T-helper 17 cell (primary cell): Measurements from ENCODE around the gene MYO18A. TPM values are rescaled to one million over a fixed set of nuclear protein-coding genes. Genes with fewer than 3 reads are reported as not detected.
"Not testable (repeated sequence)": the region's sequence is repeated elsewhere in the genome, so short reads cannot be mapped to it uniquely, and the experiment has no call there.

ENCODE experiments used
- ATAC-seq: fragments of 150-1000 bp; cut with Tn5 transposase; 2 replicates; pipeline ENCODE4 v1.10.0; 2021; ENCODE audit warnings: mild to moderate bottlenecking, moderate library complexity
- DNase-seq, 3 donors: peaks; one replicate each; pipeline versions ENCODE4 v3.0.0 to v3.0.0-alpha.2; 2020 to 2021
- H3K9me3 ChIP-seq: one replicate; pipeline ENCODE4 v1.7.0; 2013; ENCODE audit warnings: low read length, mild to moderate bottlenecking; ENCODE audit not compliant: control insufficient read depth, poor library complexity, severe bottlenecking
- H3K27ac Mint-ChIP-seq: one replicate; pipeline ENCODE4 v1.8.0; 2022; ENCODE audit warnings: mild to moderate bottlenecking, moderate library complexity, mixed read lengths
- H3K27me3 Mint-ChIP-seq: one replicate; pipeline ENCODE4 v1.8.0; 2022; ENCODE audit warnings: mixed read lengths
- H3K36me3 Mint-ChIP-seq: one replicate; pipeline ENCODE4 v1.8.0; 2022; ENCODE audit warnings: low read depth, mixed read lengths
- H3K4me1 Mint-ChIP-seq: one replicate; pipeline ENCODE4 v1.8.0; 2022; ENCODE audit warnings: mild to moderate bottlenecking, mixed read lengths
- H3K4me3 Mint-ChIP-seq: one replicate; pipeline ENCODE4 v1.8.0; 2022; ENCODE audit warnings: mild to moderate bottlenecking, moderate library complexity, mixed read lengths
- total RNA-seq, 4 donors: library from RNA in 2 of 4; stranded (reverse) in 2 of 4; gene quantifications; one replicate each; pipeline ENCODE4 v1.2.3 and lab custom pipeline; 2022 to 2026

MYO18A gene
- total RNA-seq, 2 donors from 2014 or later = 142 to 153 TPM

- H3K4me1 Mint-ChIP-seq = no peaks in the 10 kb centered on the region
- H3K4me3 Mint-ChIP-seq = no peak overlapping the region
- H3K9me3 ChIP-seq = no peaks in the 10 kb centered on the region
- no peaks in the 10 kb centered on the region for H3K27me3 Mint-ChIP-seq
- ATAC-seq = no peak
- no peak overlapping the region for H3K27ac Mint-ChIP-seq
- no peaks in the 10 kb centered on the region for H3K36me3 Mint-ChIP-seq
- no peak for DNase-seq
Measured at GRCh38 chr17:29210879-29211278, 30.7 kb upstream of the MYO18A start.

- no peak overlapping the region for H3K27ac Mint-ChIP-seq
- DNase-seq (no peak), ATAC-seq (no peak)
- H3K27me3 Mint-ChIP-seq = peaks cover 9% of the 10 kb centered on the region
- no peaks in the 10 kb centered on the region for H3K4me1 Mint-ChIP-seq
- no peaks in the 10 kb centered on the region for H3K36me3 Mint-ChIP-seq
- no peaks in the 10 kb centered on the region for H3K9me3 ChIP-seq
- H3K4me3 Mint-ChIP-seq = no peak overlapping the region
Measured at GRCh38 chr17:29209073-29209472, 28.9 kb upstream of the MYO18A start.

GRCh38 chr17:29207975-29208374 is 27.8 kb upstream of the MYO18A start:
- Mint-ChIP-seq H3K27me3 (peaks cover 17% of the 10 kb centered on the region), H3K4me3 (no peak overlapping the region), H3K27ac (no peak overlapping the region), H3K36me3 (no peaks in the 10 kb centered on the region), H3K4me1 (no peaks in the 10 kb centered on the region)
- DNase-seq = no peak
- no peaks in the 10 kb centered on the region for H3K9me3 ChIP-seq
- ATAC-seq = no peak

GRCh38 chr17:29205047-29205446 is 24.8 kb upstream of the MYO18A start:
- Mint-ChIP-seq H3K36me3 (peaks cover 2% of the 10 kb centered on the region), H3K27me3 (peaks cover 21% of the 10 kb centered on the region), H3K4me3 (no peak overlapping the region), H3K27ac (no peak overlapping the region), H3K4me1 (peaks cover 2% of the 10 kb centered on the region)
- H3K9me3 ChIP-seq = no peaks in the 10 kb centered on the region
- no peak for DNase-seq
- no peak for ATAC-seq

DNA sequence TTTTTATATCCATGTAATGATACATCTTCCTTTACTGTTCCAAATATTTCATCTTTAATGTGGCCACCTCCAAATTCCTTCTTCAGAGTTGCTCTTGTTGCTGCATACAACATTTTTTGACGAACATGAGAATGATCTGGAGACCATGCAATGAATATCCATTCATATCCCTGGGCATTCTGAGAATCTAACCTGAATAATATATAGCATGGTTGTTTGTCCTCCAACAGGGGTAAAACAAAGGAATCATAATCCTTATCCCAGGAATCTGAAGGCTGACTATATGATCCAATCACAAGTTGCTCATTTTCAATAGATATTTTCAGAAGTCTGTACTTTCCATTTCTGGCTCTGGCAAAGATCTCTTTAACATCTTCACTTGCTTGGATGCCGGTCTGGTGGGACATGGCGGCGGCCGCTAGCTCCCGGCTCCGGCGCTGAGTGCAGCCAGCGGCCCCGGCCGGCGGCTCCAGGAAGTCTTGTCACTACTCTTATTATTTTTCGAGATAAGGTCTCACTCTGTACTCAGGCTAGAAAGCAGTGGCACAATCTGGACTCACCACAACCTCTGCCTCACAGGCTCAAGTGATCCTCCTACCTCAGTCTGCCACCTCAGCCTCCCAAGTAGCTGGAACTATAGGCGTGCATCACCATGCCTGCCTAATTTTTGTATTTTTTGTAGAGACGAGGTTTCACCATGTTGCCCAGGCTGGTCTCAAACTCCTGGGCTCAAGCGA is 24.0 kb upstream of the MYO18A start:
- not testable (repeated sequence) for DNase-seq, H3K9me3 ChIP-seq, H3K27ac Mint-ChIP-seq, H3K4me3 Mint-ChIP-seq, H3K36me3 Mint-ChIP-seq, H3K4me1 Mint-ChIP-seq, ATAC-seq
- H3K27me3 Mint-ChIP-seq = peaks cover 28% of the 10 kb centered on the region

DNA sequence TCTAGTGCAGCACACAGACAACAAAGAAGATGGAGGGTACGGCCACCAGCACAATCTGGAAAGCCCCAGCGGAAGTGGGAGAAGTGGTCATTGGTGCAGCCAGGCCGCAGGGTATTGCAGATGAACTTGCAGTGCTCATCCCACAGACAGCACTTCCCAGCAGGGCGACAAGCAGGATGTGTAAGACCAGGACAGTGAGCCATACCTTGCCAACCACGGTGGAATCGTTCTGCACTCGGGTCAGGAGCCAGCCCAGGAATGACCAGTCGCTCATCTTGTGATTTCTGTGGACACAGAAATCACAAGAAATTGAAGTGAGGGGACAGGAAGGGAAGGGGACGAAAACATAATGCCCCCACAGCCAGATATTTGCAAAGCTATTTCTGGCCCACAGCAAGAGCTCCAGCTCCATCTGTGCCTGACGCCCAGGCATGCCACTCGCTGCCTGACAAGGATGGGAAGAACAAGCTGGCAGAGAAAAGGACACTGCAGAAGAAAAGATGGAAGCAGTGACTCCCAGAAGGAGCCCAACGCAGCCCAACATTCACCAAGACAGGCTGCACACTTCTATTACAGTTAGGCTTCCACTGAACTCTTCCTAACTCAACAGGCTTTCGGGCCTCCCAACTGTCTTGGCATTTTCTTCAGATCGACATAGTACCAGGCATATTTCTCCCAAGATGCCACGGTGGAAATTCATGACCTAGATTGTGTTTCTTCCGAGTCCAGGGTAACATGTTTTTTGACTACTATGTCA is 17.5 kb upstream of the MYO18A start:
- H3K27me3 Mint-ChIP-seq = peaks cover 37% of the 10 kb centered on the region
- ATAC-seq (no peak), DNase-seq (no peak)
- no peak overlapping the region for H3K4me3 Mint-ChIP-seq
- H3K36me3 Mint-ChIP-seq = peaks cover 3% of the 10 kb centered on the region
- no peaks in the 10 kb centered on the region for H3K9me3 ChIP-seq
- H3K4me1 Mint-ChIP-seq = peaks cover 5% of the 10 kb centered on the region
- no peak overlapping the region for H3K27ac Mint-ChIP-seq

- DNase-seq (no peak), ATAC-seq (no peak)
- no peaks in the 10 kb centered on the region for H3K9me3 ChIP-seq
- peaks cover 41% of the 10 kb centered on the region for H3K27me3 Mint-ChIP-seq
- no peak overlapping the region for H3K4me3 Mint-ChIP-seq
- no peak overlapping the region for H3K27ac Mint-ChIP-seq
- H3K4me1 Mint-ChIP-seq = peaks cover 5% of the 10 kb centered on the region
- H3K36me3 Mint-ChIP-seq = peaks cover 5% of the 10 kb centered on the region
Measured at GRCh38 chr17:29196769-29197515, 16.7 kb upstream of the MYO18A start.

DNA sequence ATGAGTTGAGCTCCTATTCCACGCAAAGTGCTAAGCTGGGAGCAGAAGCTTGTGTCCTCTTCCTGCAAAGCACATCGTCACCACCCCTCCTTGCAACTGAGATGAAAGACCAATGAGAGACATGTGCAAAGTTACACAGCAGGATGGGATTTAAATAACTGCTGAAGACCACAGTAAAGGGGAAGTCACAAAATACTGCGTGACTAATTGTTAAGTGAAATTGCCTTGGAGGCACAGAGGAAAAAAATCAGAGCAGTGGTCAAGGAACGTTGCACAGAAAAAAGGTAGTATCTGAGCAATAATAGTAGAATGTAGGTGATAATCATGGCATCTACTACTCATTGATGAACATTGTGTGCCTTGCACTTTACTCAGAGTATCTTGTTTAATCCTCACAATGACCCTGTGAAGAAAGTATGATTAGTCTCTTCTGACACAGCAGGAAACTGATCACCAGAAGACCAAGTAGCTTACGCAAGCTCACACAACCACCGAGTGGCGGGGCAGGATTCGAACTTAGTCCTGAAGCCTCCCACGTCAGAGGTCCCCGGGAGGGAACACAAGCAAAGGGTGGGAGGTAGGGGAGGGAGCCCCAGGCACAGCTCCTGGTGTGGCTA is 15.4 kb upstream of the MYO18A start:
- Mint-ChIP-seq H3K4me3 (no peak overlapping the region), H3K4me1 (peaks cover 3% of the 10 kb centered on the region), H3K27me3 (peaks cover 52% of the 10 kb centered on the region), H3K27ac (no peak overlapping the region), H3K36me3 (peaks cover 4% of the 10 kb centered on the region)
- H3K9me3 ChIP-seq = no peaks in the 10 kb centered on the region
- ATAC-seq (peak; percentile 39), DNase-seq (no peak)

DNA sequence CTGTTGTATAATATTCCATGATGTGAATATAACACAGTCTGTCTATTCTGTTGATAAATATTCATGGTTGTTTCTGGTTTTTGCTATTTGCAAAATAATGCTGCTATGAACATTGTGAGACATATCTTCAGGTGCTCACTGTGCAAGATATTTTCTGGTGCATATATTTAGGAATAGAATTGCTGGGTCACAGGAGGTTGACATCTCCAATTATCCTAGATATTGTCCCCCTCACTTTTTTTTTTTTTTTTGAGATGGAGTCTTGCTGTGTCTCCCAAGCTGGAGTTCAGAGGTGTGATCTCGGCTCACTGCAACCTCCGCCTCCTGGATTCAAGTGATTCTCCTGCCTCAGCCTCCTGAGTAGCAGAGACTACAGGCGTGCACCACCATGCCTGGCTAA is 14.5 kb upstream of the MYO18A start:
- H3K9me3 ChIP-seq = no peaks in the 10 kb centered on the region
- Mint-ChIP-seq H3K4me1 (peaks cover 3% of the 10 kb centered on the region), H3K27me3 (peaks cover 45% of the 10 kb centered on the region), H3K36me3 (peaks cover 4% of the 10 kb centered on the region), H3K4me3 (no peak overlapping the region), H3K27ac (no peak overlapping the region)
- ATAC-seq (no peak), DNase-seq (no peak)

GRCh38 chr17:29193146-29193545 is 12.9 kb upstream of the MYO18A start:
- no peaks in the 10 kb centered on the region for H3K9me3 ChIP-seq
- Mint-ChIP-seq H3K27me3 (peaks cover 46% of the 10 kb centered on the region), H3K4me3 (no peak overlapping the region), H3K4me1 (peaks cover 3% of the 10 kb centered on the region), H3K36me3 (peaks cover 4% of the 10 kb centered on the region), H3K27ac (no peak overlapping the region)
- DNase-seq (no peak), ATAC-seq (no peak)

- H3K27ac Mint-ChIP-seq = no peak overlapping the region
- peaks cover 39% of the 10 kb centered on the region for H3K27me3 Mint-ChIP-seq
- no peaks in the 10 kb centered on the region for H3K4me1 Mint-ChIP-seq
- no peak for DNase-seq
- no peaks in the 10 kb centered on the region for H3K9me3 ChIP-seq
- no peak overlapping the region for H3K4me3 Mint-ChIP-seq
- ATAC-seq = no peak
- H3K36me3 Mint-ChIP-seq = peaks cover 4% of the 10 kb centered on the region
Measured at GRCh38 chr17:29190592-29191207, 10.5 kb upstream of the MYO18A start.

DNA sequence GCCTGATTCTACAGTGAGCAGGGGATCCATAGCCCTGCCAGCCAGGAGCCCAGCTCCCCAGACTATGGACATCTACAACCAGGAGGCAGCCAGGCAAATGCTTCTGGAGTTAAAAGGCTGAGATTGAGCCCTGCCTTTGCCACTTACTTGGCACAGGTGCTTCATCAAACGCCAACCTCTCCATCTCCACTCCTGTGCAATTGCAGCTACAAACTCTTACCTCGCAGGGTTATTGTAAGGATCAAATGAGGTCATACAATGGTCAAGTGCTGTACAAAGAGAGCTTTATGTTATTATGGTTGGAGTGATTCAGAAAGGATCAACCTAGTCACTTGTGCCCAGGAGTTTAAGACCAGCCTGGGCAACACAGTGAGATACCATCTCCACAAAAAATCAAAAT is 9.8 kb upstream of the MYO18A start:
- DNase-seq (no peak), ATAC-seq (no peak)
- Mint-ChIP-seq H3K4me3 (no peak overlapping the region), H3K4me1 (no peaks in the 10 kb centered on the region), H3K27me3 (peaks cover 32% of the 10 kb centered on the region), H3K27ac (no peak overlapping the region), H3K36me3 (peaks cover 4% of the 10 kb centered on the region)
- no peaks in the 10 kb centered on the region for H3K9me3 ChIP-seq

GRCh38 chr17:29189355-29189754 is 9.2 kb upstream of the MYO18A start:
- Mint-ChIP-seq H3K4me1 (no peaks in the 10 kb centered on the region), H3K27me3 (peaks cover 29% of the 10 kb centered on the region), H3K36me3 (peaks cover 4% of the 10 kb centered on the region), H3K4me3 (no peak overlapping the region), H3K27ac (no peak overlapping the region)
- ATAC-seq (no peak), DNase-seq (no peak)
- H3K9me3 ChIP-seq = no peaks in the 10 kb centered on the region
